Measurements from ENCODE around the gene PHLPP1.

The PHLPP1 gene

GRCh38 chr18:62957885-62958472, 242.6 kb downstream of the PHLPP1 start:
- no peaks in the 10 kb centered on the region for H3K9me3 ChIP-seq (ENCODE audit: control insufficient read depth, low read length)
- peak in 1 of 3 donors; percentile 14 for DNase-seq
- H3K36me3 ChIP-seq (ENCODE audit: control insufficient read depth, insufficient read depth, low read length) = no peaks in the 10 kb centered on the region
- no peaks in the 10 kb centered on the region for H3K4me1 ChIP-seq (ENCODE audit: control insufficient read depth, insufficient read depth, low read length, poor library complexity, severe bottlenecking)
- no peak overlapping the region for H3K4me3 ChIP-seq (ENCODE audit: insufficient read depth, low read depth, low read length, poor library complexity, severe bottlenecking)
- H3K27me3 ChIP-seq (replicated peaks; ENCODE audit: control insufficient read depth, insufficient read depth, low read length, poor library complexity, severe bottlenecking) = no peaks in the 10 kb centered on the region
- no peak overlapping the region for H3K27ac ChIP-seq (ENCODE audit: insufficient read depth, low read length, poor library complexity, severe bottlenecking)

DNA sequence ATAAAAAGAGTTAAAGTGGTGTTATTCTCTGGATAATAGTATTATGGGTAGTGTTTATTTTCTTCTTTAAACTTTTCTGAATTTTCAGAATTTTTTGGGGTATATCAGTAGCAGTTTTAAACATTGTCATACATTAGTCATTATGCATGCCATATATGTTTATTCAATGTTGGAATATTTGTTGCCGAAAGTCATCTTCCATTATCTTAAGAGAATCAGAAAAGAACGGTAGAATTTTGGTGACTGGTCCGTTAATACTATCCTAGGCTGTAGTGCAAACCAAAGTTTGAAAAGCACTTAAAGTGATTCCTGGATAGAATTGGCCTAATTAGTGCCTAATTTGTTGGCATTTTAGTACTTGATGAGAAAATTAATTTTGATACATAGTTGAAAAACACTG, 244.1 kb downstream of the PHLPP1 start:
- H3K9me3 ChIP-seq (ENCODE audit: control insufficient read depth, low read length) = no peaks in the 10 kb centered on the region
- no peaks in the 10 kb centered on the region for H3K36me3 ChIP-seq (ENCODE audit: control insufficient read depth, insufficient read depth, low read length)
- no peak overlapping the region for H3K27ac ChIP-seq (ENCODE audit: insufficient read depth, low read length, poor library complexity, severe bottlenecking)

DNA sequence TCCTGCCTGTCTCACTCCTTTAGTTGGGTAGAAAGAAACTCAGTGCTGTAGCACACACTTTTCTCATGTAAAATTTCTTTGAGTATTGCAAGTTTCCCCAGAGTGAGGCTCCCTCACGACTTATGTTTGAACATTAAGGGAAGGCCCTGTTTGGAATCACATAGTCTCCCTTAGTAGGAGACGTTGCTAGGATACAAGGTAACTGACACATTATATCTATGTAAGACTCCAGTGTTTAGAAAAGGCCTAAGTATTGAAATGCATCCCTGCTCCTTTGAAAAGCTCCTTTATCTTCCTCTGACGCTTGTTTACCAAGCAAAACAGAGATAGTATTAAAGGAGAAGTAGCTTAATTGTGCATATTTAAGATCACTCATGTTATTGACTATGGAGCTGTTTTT, 248.2 kb downstream of the PHLPP1 start:
- no peak for DNase-seq
- Histone ChIP-seq H3K9me3 (ENCODE audit: control insufficient read depth, low read length) (no peaks in the 10 kb centered on the region), H3K4me3 (ENCODE audit: insufficient read depth, low read depth, low read length, poor library complexity, severe bottlenecking) (no peak overlapping the region), H3K4me1 (ENCODE audit: control insufficient read depth, insufficient read depth, low read length, poor library complexity, severe bottlenecking) (no peaks in the 10 kb centered on the region), H3K36me3 (ENCODE audit: control insufficient read depth, insufficient read depth, low read length) (no peaks in the 10 kb centered on the region), H3K27ac (ENCODE audit: insufficient read depth, low read length, poor library complexity, severe bottlenecking) (no peak overlapping the region), H3K27me3 (replicated peaks; ENCODE audit: control insufficient read depth, insufficient read depth, low read length, poor library complexity, severe bottlenecking) (no peaks in the 10 kb centered on the region)

More for the DNA sequence above, 244.1 kb downstream of the PHLPP1 start:
- Histone ChIP-seq H3K27me3 (replicated peaks; ENCODE audit: control insufficient read depth, insufficient read depth, low read length, poor library complexity, severe bottlenecking) (no peaks in the 10 kb centered on the region), H3K4me1 (ENCODE audit: control insufficient read depth, insufficient read depth, low read length, poor library complexity, severe bottlenecking) (no peaks in the 10 kb centered on the region), H3K4me3 (ENCODE audit: insufficient read depth, low read depth, low read length, poor library complexity, severe bottlenecking) (no peak overlapping the region)
- no peak for DNase-seq

DNA sequence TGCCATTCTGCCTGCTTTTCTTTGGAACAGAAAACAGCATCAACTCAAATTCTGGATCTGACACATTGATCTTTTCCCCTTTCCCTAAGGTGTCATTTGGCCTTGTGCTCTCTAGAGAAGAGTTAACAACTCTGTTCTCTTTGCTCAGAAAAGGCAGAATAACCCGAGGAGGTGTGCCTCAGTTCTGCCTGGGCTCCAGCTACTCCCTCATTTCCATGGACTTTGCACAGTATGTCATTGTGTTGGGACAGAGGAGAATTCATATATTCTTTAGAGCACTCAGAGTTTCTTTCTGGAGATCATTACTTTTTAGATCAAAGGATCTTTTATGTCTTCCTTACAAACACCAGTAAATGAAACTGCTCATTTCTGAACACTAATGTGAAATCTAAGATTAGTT, 249.1 kb downstream of the PHLPP1 start:
- Histone ChIP-seq H3K36me3 (ENCODE audit: control insufficient read depth, insufficient read depth, low read length) (no peaks in the 10 kb centered on the region), H3K27me3 (replicated peaks; ENCODE audit: control insufficient read depth, insufficient read depth, low read length, poor library complexity, severe bottlenecking) (no peaks in the 10 kb centered on the region), H3K4me3 (ENCODE audit: insufficient read depth, low read depth, low read length, poor library complexity, severe bottlenecking) (no peak overlapping the region), H3K27ac (ENCODE audit: insufficient read depth, low read length, poor library complexity, severe bottlenecking) (no peak overlapping the region), H3K9me3 (ENCODE audit: control insufficient read depth, low read length) (no peaks in the 10 kb centered on the region), H3K4me1 (ENCODE audit: control insufficient read depth, insufficient read depth, low read length, poor library complexity, severe bottlenecking) (no peaks in the 10 kb centered on the region)
- DNase-seq = no peak

DNA sequence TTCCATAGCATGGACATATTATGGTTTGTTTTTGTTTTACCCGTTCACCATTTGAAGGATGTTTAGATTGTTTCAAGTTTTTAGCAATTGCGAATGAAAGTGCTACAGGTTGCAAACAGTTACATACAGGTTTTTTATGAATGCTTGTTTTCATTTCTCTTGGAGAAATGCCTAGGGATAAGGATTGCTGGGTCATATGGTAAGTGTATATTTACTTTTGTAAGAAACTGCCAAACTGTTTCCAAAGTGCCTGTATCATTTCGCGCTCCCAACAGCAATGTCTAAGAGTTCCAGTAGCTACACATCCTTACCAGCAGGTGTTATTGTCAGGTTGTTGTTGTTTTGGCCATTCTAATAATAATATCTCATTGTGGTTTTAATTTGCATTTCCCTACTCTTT, 251.7 kb downstream of the PHLPP1 start:
- H3K9me3 ChIP-seq (ENCODE audit: control insufficient read depth, low read length) = no peaks in the 10 kb centered on the region
- DNase-seq = no peak

GRCh38 chr18:62973689-62974088, 258.3 kb downstream of the PHLPP1 start:
- Histone ChIP-seq H3K27me3 (replicated peaks; ENCODE audit: control insufficient read depth, insufficient read depth, low read length, poor library complexity, severe bottlenecking) (no peaks in the 10 kb centered on the region), H3K4me3 (ENCODE audit: insufficient read depth, low read depth, low read length, poor library complexity, severe bottlenecking) (no peak overlapping the region), H3K4me1 (ENCODE audit: control insufficient read depth, insufficient read depth, low read length, poor library complexity, severe bottlenecking) (no peaks in the 10 kb centered on the region), H3K9me3 (ENCODE audit: control insufficient read depth, low read length) (no peaks in the 10 kb centered on the region), H3K27ac (ENCODE audit: insufficient read depth, low read length, poor library complexity, severe bottlenecking) (no peak overlapping the region), H3K36me3 (ENCODE audit: control insufficient read depth, insufficient read depth, low read length) (no peaks in the 10 kb centered on the region)
- no peak for DNase-seq

More for the DNA sequence above, 251.7 kb downstream of the PHLPP1 start:
- Histone ChIP-seq H3K27ac (ENCODE audit: insufficient read depth, low read length, poor library complexity, severe bottlenecking) (no peak overlapping the region), H3K36me3 (ENCODE audit: control insufficient read depth, insufficient read depth, low read length) (no peaks in the 10 kb centered on the region), H3K27me3 (replicated peaks; ENCODE audit: control insufficient read depth, insufficient read depth, low read length, poor library complexity, severe bottlenecking) (no peaks in the 10 kb centered on the region), H3K4me1 (ENCODE audit: control insufficient read depth, insufficient read depth, low read length, poor library complexity, severe bottlenecking) (no peaks in the 10 kb centered on the region), H3K4me3 (ENCODE audit: insufficient read depth, low read depth, low read length, poor library complexity, severe bottlenecking) (no peak overlapping the region)

DNA sequence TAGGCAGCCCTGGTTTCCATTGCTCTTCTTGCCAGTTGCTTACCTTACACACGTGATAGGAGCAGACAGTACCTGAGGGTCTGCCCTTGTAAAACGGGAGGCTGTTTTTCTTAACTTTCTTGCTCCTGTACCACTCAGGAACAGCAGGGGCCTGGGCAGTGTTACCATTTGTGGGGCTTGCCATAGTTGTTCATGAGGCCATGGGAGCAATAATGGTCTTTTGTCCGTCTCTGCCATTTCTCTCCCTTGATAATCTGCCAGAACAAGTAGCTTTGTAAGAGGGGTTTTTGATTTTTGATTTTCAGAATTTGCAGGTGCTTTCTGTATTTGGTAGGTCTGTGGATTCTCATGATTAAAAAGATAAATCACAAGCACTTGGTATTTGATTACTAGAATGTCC, 259.0 kb downstream of the PHLPP1 start:
- no peaks in the 10 kb centered on the region for H3K4me1 ChIP-seq (ENCODE audit: control insufficient read depth, insufficient read depth, low read length, poor library complexity, severe bottlenecking)
- H3K36me3 ChIP-seq (ENCODE audit: control insufficient read depth, insufficient read depth, low read length) = no peaks in the 10 kb centered on the region
- no peak for DNase-seq
- no peak overlapping the region for H3K27ac ChIP-seq (ENCODE audit: insufficient read depth, low read length, poor library complexity, severe bottlenecking)
- H3K9me3 ChIP-seq (ENCODE audit: control insufficient read depth, low read length) = no peaks in the 10 kb centered on the region
- H3K27me3 ChIP-seq (replicated peaks; ENCODE audit: control insufficient read depth, insufficient read depth, low read length, poor library complexity, severe bottlenecking) = no peaks in the 10 kb centered on the region
- H3K4me3 ChIP-seq (ENCODE audit: insufficient read depth, low read depth, low read length, poor library complexity, severe bottlenecking) = no peak overlapping the region

DNA sequence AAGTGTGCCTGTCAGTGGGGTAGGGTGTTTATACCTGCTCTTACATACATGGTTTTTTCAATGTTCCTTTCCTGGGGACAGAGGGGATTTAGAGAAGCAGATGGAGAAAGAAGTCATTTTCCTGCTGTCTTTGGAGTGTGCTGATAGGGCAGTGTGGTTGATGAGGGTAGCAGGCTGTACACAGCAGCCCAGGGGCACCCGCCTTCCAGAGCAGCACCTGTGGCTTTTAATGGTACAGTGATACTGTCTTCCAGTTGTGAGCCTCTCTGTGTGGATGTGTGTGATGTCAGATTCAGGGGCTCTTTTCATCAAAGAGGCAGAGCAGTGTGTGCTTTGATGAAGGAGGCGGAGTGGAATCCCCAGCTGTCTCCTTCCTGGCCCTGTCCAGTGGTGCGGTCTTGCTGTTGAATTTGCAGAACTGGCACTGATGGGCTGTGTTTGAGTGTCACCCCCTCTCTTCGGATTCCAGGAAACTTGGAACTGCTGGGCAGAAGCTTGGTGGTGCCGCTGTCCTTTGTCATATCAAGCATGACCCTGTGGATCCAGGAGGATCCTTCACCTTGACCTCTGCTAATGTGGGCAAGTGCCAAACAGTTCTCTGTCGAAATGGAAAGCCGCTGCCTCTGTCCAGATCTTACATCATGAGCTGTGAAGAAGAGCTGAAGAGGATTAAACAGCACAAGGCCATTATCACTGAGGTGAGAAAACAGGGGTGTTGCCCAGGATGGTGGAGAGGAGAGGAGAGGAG, 259.8 kb downstream of the PHLPP1 start:
- H3K27me3 ChIP-seq (replicated peaks; ENCODE audit: control insufficient read depth, insufficient read depth, low read length, poor library complexity, severe bottlenecking) = no peaks in the 10 kb centered on the region
- no peak for DNase-seq
- no peaks in the 10 kb centered on the region for H3K9me3 ChIP-seq (ENCODE audit: control insufficient read depth, low read length)
- no peak overlapping the region for H3K4me3 ChIP-seq (ENCODE audit: insufficient read depth, low read depth, low read length, poor library complexity, severe bottlenecking)
- H3K27ac ChIP-seq (ENCODE audit: insufficient read depth, low read length, poor library complexity, severe bottlenecking) = no peak overlapping the region
- no peaks in the 10 kb centered on the region for H3K4me1 ChIP-seq (ENCODE audit: control insufficient read depth, insufficient read depth, low read length, poor library complexity, severe bottlenecking)
- H3K36me3 ChIP-seq (ENCODE audit: control insufficient read depth, insufficient read depth, low read length) = no peaks in the 10 kb centered on the region

DNA sequence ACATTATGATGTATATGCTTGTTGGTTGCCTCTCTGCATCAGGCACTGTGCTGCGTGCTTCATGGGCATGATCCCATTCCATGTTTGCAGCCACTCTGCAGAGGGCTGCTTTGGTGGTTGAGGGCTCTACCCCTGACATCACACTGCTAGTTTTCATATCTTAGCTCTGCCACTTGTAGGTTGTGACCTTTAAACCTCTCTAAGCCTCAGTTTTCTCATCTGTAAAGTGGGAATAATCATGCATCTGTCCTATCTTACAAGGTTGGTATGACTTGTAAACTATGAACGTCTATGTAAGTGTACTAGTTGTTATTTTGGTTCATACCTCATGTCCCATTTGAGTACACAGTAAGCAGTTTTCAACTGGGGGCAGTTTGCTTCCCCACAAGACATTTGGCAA, 260.4 kb downstream of the PHLPP1 start:
- no peaks in the 10 kb centered on the region for H3K36me3 ChIP-seq (ENCODE audit: control insufficient read depth, insufficient read depth, low read length)
- H3K27ac ChIP-seq (ENCODE audit: insufficient read depth, low read length, poor library complexity, severe bottlenecking) = no peak overlapping the region
- H3K4me3 ChIP-seq (ENCODE audit: insufficient read depth, low read depth, low read length, poor library complexity, severe bottlenecking) = no peak overlapping the region
- H3K9me3 ChIP-seq (ENCODE audit: control insufficient read depth, low read length) = no peaks in the 10 kb centered on the region
- no peaks in the 10 kb centered on the region for H3K27me3 ChIP-seq (replicated peaks; ENCODE audit: control insufficient read depth, insufficient read depth, low read length, poor library complexity, severe bottlenecking)
- DNase-seq = no peak
- no peaks in the 10 kb centered on the region for H3K4me1 ChIP-seq (ENCODE audit: control insufficient read depth, insufficient read depth, low read length, poor library complexity, severe bottlenecking)

DNA sequence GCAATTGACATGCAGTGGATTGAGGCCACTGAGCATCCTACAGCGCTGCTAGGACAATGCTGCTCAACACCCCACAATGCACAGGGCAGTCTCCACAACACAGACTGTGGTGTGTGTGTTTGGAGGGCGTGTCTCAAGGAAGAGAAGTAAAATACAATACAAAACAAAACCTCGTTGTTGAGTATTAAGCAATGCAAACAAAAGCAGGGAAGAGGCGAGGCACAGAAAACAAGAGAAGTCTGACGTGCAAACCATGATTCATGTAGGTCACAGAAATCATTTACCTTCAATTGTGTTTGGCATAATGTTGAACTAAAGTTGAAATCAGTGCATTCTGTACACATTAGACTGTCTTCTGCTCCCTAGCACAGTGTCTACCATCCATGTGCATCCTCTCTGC, 260.9 kb downstream of the PHLPP1 start:
- Histone ChIP-seq H3K4me3 (ENCODE audit: insufficient read depth, low read depth, low read length, poor library complexity, severe bottlenecking) (no peak overlapping the region), H3K27me3 (replicated peaks; ENCODE audit: control insufficient read depth, insufficient read depth, low read length, poor library complexity, severe bottlenecking) (no peaks in the 10 kb centered on the region), H3K36me3 (ENCODE audit: control insufficient read depth, insufficient read depth, low read length) (no peaks in the 10 kb centered on the region), H3K27ac (ENCODE audit: insufficient read depth, low read length, poor library complexity, severe bottlenecking) (no peak overlapping the region), H3K9me3 (ENCODE audit: control insufficient read depth, low read length) (no peaks in the 10 kb centered on the region), H3K4me1 (ENCODE audit: control insufficient read depth, insufficient read depth, low read length, poor library complexity, severe bottlenecking) (no peaks in the 10 kb centered on the region)
- DNase-seq = no peak

Measured in effector memory CD4-positive, alpha-beta T cell (primary cell).